AG04450 (cell line): ENCODE results near the gene TMUB1. TPM values are rescaled to one million over a fixed set of nuclear protein-coding genes. Genes with fewer than 3 reads are reported as not detected.

ENCODE experiments used
- CTCF ChIA-PET: fragments of 300-600, 350-600 bp; formaldehyde crosslinking; extraction: SDS; loops from one replicate; lab custom pipeline; 2022; ENCODE audit warnings: antibody characterized with exemption, inconsistent platforms; lab: Charles Lee
- POLR2A ChIA-PET: fragments of 350-600 bp; formaldehyde crosslinking; extraction: SDS; loops from one replicate; lab custom pipeline; 2021; ENCODE audit warnings: antibody characterized with exemption, inconsistent platforms; lab: Yijun Ruan, JAX
- DNase-seq: peaks from one replicate; pipeline ENCODE4 v3.0.0-alpha.2; 2011; ENCODE audit warnings: low read depth, low spot score
- H3K27ac ChIP-seq: one replicate; pipeline ENCODE4 v1.5.1; 2012; ENCODE audit warnings: low read depth, low read length, control low read depth
- H3K27me3 ChIP-seq: one replicate; pipeline ENCODE4 v1.6.0; 2012; ENCODE audit warnings: low read length; ENCODE audit not compliant: control insufficient read depth, insufficient read depth
- H3K4me3 ChIP-seq: 2 replicates; pipeline ENCODE4 v1.5.1; 2011; ENCODE audit warnings: mild to moderate bottlenecking, low read depth, low read length, control low read depth
- H3K9me3 ChIP-seq: 2 replicates; pipeline ENCODE4 v1.5.1; 2012; ENCODE audit warnings: low read length; ENCODE audit not compliant: control insufficient read depth, insufficient read depth
- polyA plus RNA-seq: library from polyadenylated mRNA; depleted of rRNA; stranded (reverse); fragments of >200 nt; gene quantifications from 2 replicates; pipeline ENCODE4 v1.2.3, GENCODE V29; 2011
- TF ChIP-seq, protein P1 (sequence below): IDR thresholded peaks from 2 replicates; pipeline ENCODE4 v1.5.1; 2011; ENCODE audit warnings: low read depth, low read length, control low read depth, inconsistent platforms

TMUB1 gene
- polyA plus RNA-seq, 1 experiment: 9.7 TPM

DNA sequence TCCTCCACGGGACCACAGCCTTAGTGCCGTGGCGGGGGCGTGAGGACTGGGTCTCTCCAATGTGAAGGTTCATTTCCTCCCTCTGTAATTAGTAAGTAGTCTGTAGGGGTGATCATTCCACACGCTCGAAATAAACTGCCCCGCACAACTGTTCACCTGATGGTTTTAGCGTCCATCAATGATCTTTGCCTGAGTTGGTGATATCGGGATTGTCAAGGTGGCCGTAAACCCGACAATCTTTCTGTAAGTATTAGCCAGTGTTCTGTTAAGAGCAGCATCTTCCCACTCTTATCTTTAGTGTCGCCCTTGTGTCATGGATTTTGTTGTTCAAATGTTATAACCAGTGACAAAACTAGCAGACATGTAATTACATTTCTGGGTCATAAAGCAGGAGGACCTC is 20.7 kb upstream of the TMUB1 start:
- ChIA-PET POLR2A (no interaction called here), CTCF (interaction anchor here (1.9 to 2.3 kb wide), 2 partner anchors 13 to 44 kb away, joined by 5 to 13 read pairs; no protein-coding TSS in a partner anchor)
- no peak overlapping the region for H3K27ac ChIP-seq
- TF ChIP-seq, protein P1, sequence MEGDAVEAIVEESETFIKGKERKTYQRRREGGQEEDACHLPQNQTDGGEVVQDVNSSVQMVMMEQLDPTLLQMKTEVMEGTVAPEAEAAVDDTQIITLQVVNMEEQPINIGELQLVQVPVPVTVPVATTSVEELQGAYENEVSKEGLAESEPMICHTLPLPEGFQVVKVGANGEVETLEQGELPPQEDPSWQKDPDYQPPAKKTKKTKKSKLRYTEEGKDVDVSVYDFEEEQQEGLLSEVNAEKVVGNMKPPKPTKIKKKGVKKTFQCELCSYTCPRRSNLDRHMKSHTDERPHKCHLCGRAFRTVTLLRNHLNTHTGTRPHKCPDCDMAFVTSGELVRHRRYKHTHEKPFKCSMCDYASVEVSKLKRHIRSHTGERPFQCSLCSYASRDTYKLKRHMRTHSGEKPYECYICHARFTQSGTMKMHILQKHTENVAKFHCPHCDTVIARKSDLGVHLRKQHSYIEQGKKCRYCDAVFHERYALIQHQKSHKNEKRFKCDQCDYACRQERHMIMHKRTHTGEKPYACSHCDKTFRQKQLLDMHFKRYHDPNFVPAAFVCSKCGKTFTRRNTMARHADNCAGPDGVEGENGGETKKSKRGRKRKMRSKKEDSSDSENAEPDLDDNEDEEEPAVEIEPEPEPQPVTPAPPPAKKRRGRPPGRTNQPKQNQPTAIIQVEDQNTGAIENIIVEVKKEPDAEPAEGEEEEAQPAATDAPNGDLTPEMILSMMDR: no peak
- H3K9me3 ChIP-seq: no peaks in the 10 kb centered on the region
- H3K27me3 ChIP-seq: no peaks in the 10 kb centered on the region
- no peak overlapping the region for H3K4me3 ChIP-seq
- DNase-seq: no peak

DNA sequence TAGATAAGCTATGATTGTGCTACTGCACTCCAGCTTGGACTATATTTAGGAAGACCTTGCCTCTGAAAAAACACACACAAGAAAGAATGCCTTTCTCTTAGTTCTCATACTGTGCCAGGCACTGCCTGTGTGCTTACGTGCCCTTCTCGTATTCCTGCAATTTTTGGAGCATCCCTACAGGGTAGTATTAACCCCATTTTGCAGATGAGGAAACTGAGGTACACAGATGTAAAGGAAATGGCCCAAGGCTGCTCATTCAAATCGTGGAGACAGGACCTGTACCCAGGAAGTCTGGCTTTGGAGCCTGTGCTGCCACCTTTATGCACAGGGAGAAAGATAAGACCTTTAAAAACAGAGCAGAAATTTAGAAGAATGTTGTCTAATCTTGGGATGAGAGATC is 19.7 kb upstream of the TMUB1 start:
- TF ChIP-seq, protein P1: no peak
- ChIA-PET POLR2A (no interaction called here), CTCF (interaction anchor here (1.9 to 2.3 kb wide), 3 partner anchors 8 to 43 kb away, joined by 5 to 13 read pairs (median 12); no protein-coding TSS in a partner anchor)
- no peak for DNase-seq
- Histone ChIP-seq H3K27me3 (no peaks in the 10 kb centered on the region), H3K4me3 (no peak overlapping the region), H3K9me3 (no peaks in the 10 kb centered on the region), H3K27ac (no peak overlapping the region)

DNA sequence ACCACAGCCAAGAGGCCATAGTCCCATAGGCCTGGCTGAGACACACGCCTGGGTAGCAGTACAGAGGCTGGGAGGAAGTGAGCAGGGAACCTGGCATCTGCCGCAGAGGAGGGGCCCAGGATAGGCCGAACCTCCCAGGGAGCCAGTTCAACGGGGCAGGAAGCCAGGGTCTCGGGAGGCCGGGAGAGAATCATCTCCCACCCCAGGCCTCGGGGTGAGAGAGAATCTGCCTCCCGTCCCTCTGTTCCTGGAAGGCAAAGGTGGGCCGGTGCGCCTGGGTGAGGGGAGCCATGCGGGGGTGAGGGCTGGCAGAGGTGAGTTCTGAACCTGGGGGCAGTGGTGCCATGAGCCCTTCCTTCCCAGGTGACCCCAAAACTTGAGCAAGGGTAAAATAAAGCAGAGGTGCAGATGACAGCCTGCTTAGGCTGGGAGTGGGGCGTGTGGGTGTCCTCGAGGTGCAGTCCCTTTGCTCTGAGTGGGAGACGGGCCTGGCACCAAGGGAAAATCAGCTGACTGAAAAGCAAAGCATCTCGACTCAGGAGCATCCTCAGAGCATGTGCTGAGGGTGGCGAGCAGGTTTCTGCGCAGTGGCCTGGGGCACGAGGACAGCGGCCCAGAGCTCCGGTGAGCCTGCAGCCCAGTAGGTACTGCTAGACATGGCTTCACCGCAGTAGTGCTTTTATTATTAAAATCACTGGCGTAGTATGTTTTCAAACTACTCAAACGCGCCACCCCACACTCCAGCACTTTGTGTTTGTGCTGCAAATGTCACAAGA is 18.5 kb upstream of the TMUB1 start:
- H3K27me3 ChIP-seq: no peaks in the 10 kb centered on the region
- H3K4me3 ChIP-seq: no peak overlapping the region
- POLR2A ChIA-PET: no interaction called here
- H3K9me3 ChIP-seq: no peaks in the 10 kb centered on the region
- no peak for DNase-seq
- CTCF ChIA-PET: interaction anchor here (0.6 to 2.3 kb wide), 6 partner anchors 9 to 42 kb away, joined by 3 to 13 read pairs (median 5); no protein-coding TSS in a partner anchor
- H3K27ac ChIP-seq: no peak overlapping the region
- TF ChIP-seq, protein P1: no peak

DNA sequence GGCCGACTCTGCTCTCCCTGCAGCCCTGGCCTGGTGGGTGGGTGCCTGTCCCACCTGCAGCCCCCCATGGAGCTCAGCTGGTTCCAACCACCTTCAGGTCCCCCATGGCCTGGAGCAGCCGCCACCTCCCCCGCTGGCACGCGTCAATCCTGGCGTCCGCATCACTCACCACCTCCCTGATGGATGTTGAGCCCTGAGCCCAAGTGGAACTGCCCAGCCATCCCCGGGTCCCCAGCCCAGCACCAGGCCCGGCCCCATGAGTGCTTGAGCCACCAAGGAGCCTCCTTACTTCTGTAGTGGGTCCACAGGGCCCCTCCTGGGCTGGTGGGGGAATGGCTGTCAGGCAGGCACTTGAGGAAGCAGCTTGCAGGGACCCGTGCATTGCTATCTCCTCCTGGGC is 17.6 kb upstream of the TMUB1 start:
- Histone ChIP-seq H3K27me3 (no peaks in the 10 kb centered on the region), H3K4me3 (no peak overlapping the region), H3K9me3 (no peaks in the 10 kb centered on the region), H3K27ac (no peak overlapping the region)
- no peak for DNase-seq
- POLR2A ChIA-PET: no interaction called here
- CTCF ChIA-PET: interaction anchor here (1.5 kb wide), 1 partner anchor 10 kb away, joined by 5 read pairs; no protein-coding TSS in a partner anchor
- TF ChIP-seq, protein P1: no peak

DNA sequence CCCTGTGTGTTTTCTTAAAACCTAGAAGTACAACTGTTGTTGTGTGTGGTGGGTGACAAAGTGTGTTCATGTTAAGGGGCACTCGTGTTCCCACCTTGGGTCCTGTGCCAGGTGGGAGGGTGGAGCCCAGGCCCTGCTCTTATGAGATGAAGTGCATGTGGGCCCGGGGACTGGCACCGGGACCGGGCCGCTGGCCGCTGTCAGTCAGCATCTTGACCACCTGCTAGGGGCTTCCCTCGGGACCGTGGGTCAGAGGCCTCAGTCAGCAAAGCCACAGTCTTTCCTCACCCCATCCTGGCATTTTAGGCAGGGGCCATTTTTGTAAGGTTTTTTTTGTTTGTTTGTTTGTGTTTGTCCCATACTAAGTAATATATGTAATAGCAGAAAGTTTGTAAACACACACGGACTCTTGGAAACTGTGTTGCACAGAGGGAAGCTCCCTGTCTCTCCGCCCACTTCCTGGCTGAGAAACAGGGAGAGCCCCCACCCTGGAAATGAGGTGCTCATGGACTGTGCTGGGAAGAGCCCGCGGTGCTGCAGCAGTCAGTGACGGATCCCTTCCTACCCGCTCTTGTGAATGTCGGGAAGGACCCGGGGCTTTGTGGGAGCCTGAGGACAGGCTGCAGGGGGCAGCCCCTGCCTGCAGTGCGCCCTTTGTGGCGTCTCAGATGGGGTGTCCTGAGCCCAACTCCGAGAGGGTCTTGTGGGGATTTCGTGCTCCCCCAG is 16.4 kb upstream of the TMUB1 start:
- POLR2A ChIA-PET: no interaction called here
- TF ChIP-seq, protein P1: no peak
- Histone ChIP-seq H3K4me3 (no peak overlapping the region), H3K9me3 (no peaks in the 10 kb centered on the region), H3K27ac (no peak overlapping the region), H3K27me3 (no peaks in the 10 kb centered on the region)
- CTCF ChIA-PET: interaction anchor here (0.6 kb wide), 1 partner anchor 42 kb away, joined by 6 read pairs; no protein-coding TSS in a partner anchor
- no peak for DNase-seq
